Tibial nerve (tissue), 4 donors: ENCODE measurements around the gene ABCB10. TPM values are rescaled to one million over a fixed set of nuclear protein-coding genes. Genes with fewer than 3 reads are reported as not detected.

ENCODE experiments used
- DNase-seq, 2 donors: peaks; one replicate each; pipeline ENCODE4 v3.0.0-alpha.2; 2019; ENCODE audit warnings: low spot score in 2 of 2
- H3K27ac ChIP-seq, 4 donors: fragments of 200-600 bp; sonication (generic) in 3 of 4; one replicate each; pipeline ENCODE4 v1.5.1; 2017 to 2019; ENCODE audit warnings: mild to moderate bottlenecking in 1 of 4
- H3K27me3 ChIP-seq, 2 donors: fragments of 200-600 bp; sonication (generic) in 1 of 2; one replicate each; pipeline versions ENCODE4 v1.5.1 to v1.6.0; 2017 to 2019
- H3K36me3 ChIP-seq, 3 donors: fragments of 200-600 bp; sonication (generic); one replicate each; pipeline ENCODE4 v1.5.1; 2018 to 2019
- H3K4me1 ChIP-seq, 4 donors: fragments of 200-600 bp; sonication (generic) in 3 of 4; one replicate each; pipeline ENCODE4 v1.5.1; 2017 to 2019
- H3K4me3 ChIP-seq, 4 donors: fragments of 200-600 bp; sonication (generic) in 3 of 4; one replicate each; pipeline ENCODE4 v1.5.1; 2017 to 2019; ENCODE audit warnings: mild to moderate bottlenecking in 1 of 4, moderate library complexity in 1 of 4
- H3K9me3 ChIP-seq, 4 donors: fragments of 200-600 bp; sonication (generic) in 3 of 4; one replicate each; pipeline ENCODE4 v1.5.1; 2017 to 2019
- CTCF ChIP-seq, 5 experiments: fragments of 200-600 bp in 3 of 5; fragments of 450-650 bp in 2 of 5; sonication (generic) in 3 of 5; IDR thresholded peaks; one replicate each; pipeline ENCODE4 v1.5.1; 2016 to 2019; ENCODE audit warnings: antibody characterized with exemption in 5 of 5, mild to moderate bottlenecking in 3 of 5, moderate library complexity in 2 of 5
- EP300 ChIP-seq, 2 donors: sonication (generic); formaldehyde crosslinking; IDR thresholded peaks; one replicate each; pipeline ENCODE4 v1.6.1; 2017; ENCODE audit warnings: antibody characterized with exemption in 2 of 2, mild to moderate bottlenecking in 1 of 2
- POLR2A ChIP-seq, 2 donors: fragments of 450-650 bp; IDR thresholded peaks; one replicate each; pipeline ENCODE4 v1.6.1; 2017; ENCODE audit warnings: antibody characterized with exemption in 2 of 2, mild to moderate bottlenecking in 2 of 2, moderate library complexity in 2 of 2
- WGBS, 2 donors: methylation state at CpG; one replicate each; pipeline ENCODE4 v1.1.5; 2018; 5-methylcytosine and 5-hydroxymethylcytosine counted together
- small RNA-seq: library from RNA; depleted of rRNA; stranded (forward); fragments of <200 nt; gene quantifications from one replicate; pipeline ENCODE3, GENCODE V24; 2016
- total RNA-seq, 4 donors: library from RNA; depleted of rRNA; stranded (reverse); fragments of >200 nt; gene quantifications; one replicate each; pipeline ENCODE4 v1.1.0, GENCODE V29; 2016

Gene ABCB10
- total RNA-seq, 4 donors from 2014 or later = 24.7 to 39.1 (median 27.2) TPM

DNA sequence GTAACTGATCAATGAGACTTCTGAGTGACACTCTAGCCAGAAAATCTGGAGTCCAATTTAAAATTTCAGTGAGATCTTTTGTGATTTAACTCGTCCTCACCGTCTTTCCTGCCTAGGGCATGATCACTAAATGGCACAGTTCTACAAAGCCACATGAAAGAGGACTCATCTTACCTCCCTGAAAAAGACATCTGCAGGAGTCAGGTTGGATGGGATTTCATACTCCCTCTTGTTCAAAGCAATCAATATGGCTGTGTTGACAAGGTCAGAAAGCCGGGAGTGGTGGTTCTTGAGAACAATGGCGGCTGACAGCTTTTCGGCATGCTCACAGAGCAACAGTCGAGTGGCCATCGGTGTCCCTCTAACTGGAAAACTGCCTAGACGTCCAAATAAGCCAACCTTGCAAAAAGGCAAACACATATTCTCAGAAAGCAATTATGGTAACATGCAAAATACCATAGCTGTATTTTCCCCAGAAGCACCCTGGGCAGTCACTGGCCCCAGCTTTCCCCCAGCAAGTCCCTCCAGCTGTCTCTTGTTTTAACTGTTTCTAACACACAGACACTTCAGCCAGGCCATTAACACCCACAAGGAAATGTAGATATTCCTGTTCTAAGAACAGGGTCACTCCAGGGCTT is 88.0 kb downstream of the ABCB10 start:
- DNase-seq = no peak
- Histone ChIP-seq H3K27ac (no peak overlapping the region), H3K27me3 (no peaks in the 10 kb centered on the region), H3K36me3 (peaks cover 0 to 94% (median 10%) of the 10 kb centered on the region in 3 donors), H3K9me3 (no peaks in the 10 kb centered on the region), H3K4me3 (no peak overlapping the region), H3K4me1 (no peaks in the 10 kb centered on the region)
- TF ChIP-seq CTCF (IDR thresholded peaks at IDR 0.05) (no peak), POLR2A (IDR thresholded peaks at IDR 0.05) (no peak), EP300 (IDR thresholded peaks at IDR 0.05) (no peak)
- WGBS, 2 donors = 89 to 93% methylated on average over 8 of the region's 8 CpGs

GRCh38 chr1:229466887-229467286 is 91.6 kb downstream of the ABCB10 start:
- no peaks in the 10 kb centered on the region for H3K9me3 ChIP-seq
- peaks cover 0 to 95% (median 11%) of the 10 kb centered on the region in 3 donors for H3K36me3 ChIP-seq
- H3K4me1 ChIP-seq = no peaks in the 10 kb centered on the region
- WGBS, 2 donors = 99 to 100% methylated on average over 1 of the region's 1 CpG
- no peaks in the 10 kb centered on the region for H3K27me3 ChIP-seq
- no peak for TF ChIP-seq CTCF (IDR thresholded peaks at IDR 0.05)
- no peak for TF ChIP-seq POLR2A (IDR thresholded peaks at IDR 0.05)
- no peak for TF ChIP-seq EP300 (IDR thresholded peaks at IDR 0.05)
- H3K4me3 ChIP-seq = no peak overlapping the region
- H3K27ac ChIP-seq = no peak overlapping the region
- no peak for DNase-seq

Small RNAs within 50 kb of the gene (small RNA-seq; reads per million reads assigned to genes)
- not detected for gene HMGN2P19
- not detected for gene RNA5SP78
- gene RNU4-21P = not detected

Other genes with a start within 250 kb of the ABCB10 start
- gene CCSAP, start 215.7 kb downstream of the ABCB10 start, total RNA-seq = 10 to 100 TPM in 2 of 4 donors, 1 to 10 TPM in 2; 7.2 to 18.1 (median 11.5) TPM
- gene ACTA1, start 124.6 kb downstream of the ABCB10 start, total RNA-seq = 1 to 10 TPM in 1 of 4 donors, under 1 TPM in 1, not detected in 2; 0.39 to 1.0 TPM
- 10 to 100 TPM; 24.9 to 56.1 (median 43.2) TPM for gene NUP133, start 50.4 kb downstream of the ABCB10 start, total RNA-seq
- gene TAF5L, start 67.4 kb upstream of the ABCB10 start, total RNA-seq = 10 to 100 TPM in 1 of 4 donors, 1 to 10 TPM in 3; 7.1 to 18.6 (median 8.6) TPM
- gene URB2, start 67.5 kb upstream of the ABCB10 start, total RNA-seq = 10 to 100 TPM in 2 of 4 donors, 1 to 10 TPM in 2; 8.7 to 13.1 (median 10.0) TPM